Stimulated activated naive CD8-positive, alpha-beta T cell treated with anti-CD3 and anti-CD28 coated beads, Interleukin-15, Interleukin-2, amounts not matched to agents 100 ng/mL and 50 ng/mL, for 24 hours (primary cell): Measurements from ENCODE around the gene MRPL4.
"Not testable (repeated sequence)": the region's sequence is repeated elsewhere in the genome, so short reads cannot be mapped to it uniquely, and the experiment has no call there.

Experiments
- H3K27ac Mint-ChIP-seq: one replicate; pipeline ENCODE4 v1.8.0; 2021; ENCODE audit warnings: mild to moderate bottlenecking, mixed read lengths
- H3K27me3 Mint-ChIP-seq: one replicate; pipeline ENCODE4 v1.8.0; 2021; ENCODE audit warnings: mixed read lengths
- H3K36me3 Mint-ChIP-seq: one replicate; pipeline ENCODE4 v1.8.0; 2021; ENCODE audit warnings: low read depth, mixed read lengths
- H3K4me1 Mint-ChIP-seq: one replicate; pipeline ENCODE4 v1.8.0; 2021; ENCODE audit warnings: low read depth, mixed read lengths
- H3K4me3 Mint-ChIP-seq: one replicate; pipeline ENCODE4 v1.8.0; 2021; ENCODE audit warnings: mild to moderate bottlenecking, mixed read lengths
- H3K9me3 Mint-ChIP-seq: one replicate; pipeline ENCODE4 v1.8.0; 2021; ENCODE audit warnings: mixed read lengths

The MRPL4 gene

DNA sequence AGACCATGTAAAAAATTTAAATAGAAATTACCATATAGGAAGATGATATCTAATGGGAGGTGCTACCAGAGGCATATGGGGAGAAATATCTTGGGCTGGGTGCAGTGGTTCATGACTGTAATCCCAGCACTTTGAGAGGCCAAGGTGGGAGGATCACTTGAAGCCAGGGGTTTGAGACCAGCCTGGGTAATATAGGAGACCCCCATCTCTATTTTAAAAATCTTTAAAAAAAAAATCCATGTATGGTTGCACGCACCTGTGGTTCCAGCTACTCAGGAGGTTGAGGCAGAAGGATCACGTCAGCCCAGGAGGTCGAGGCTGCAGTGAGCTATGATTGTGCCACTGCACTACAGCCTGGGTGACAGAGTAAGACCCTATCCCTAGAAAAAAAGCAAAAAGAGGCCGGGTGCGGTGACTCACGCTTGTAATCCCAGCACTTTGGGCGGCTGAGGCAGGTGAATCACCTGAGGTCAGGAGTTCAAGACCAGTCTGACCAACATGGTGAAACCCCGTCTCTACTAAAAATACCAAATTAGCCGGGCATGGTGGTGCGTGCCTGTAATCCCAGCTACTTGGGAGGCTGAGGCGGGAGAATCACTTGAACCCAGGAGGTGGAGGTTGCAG lies 10.1 kb upstream of the MRPL4 start:
- H3K36me3 Mint-ChIP-seq, H3K4me3 Mint-ChIP-seq, H3K9me3 Mint-ChIP-seq, H3K27me3 Mint-ChIP-seq, H3K27ac Mint-ChIP-seq: not testable (repeated sequence)
- peaks cover 16% of the 10 kb centered on the region for H3K4me1 Mint-ChIP-seq

DNA sequence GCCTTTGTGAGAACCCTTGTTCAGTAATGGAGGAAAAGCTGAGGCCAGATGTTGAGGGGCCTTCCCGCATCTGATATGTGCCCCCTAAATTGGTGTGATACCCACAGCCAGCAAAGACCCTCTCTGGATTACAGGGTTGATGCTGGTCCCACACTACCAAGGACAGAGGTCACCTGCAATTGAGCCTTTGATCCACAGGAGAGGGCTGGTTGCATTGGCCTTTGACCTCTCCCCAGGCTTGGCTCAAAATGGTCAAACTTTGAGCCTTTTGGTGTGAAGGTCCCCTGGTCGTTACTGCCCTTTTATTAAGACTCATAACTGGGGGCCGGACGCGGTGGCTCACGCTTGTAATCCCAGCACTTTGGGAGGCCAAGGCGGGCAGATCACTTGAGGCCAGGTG lies 8.4 kb upstream of the MRPL4 start:
- Mint-ChIP-seq H3K9me3 (no peaks in the 10 kb centered on the region), H3K36me3 (no peaks in the 10 kb centered on the region), H3K4me1 (peaks cover 11% of the 10 kb centered on the region), H3K27me3 (no peaks in the 10 kb centered on the region), H3K4me3 (no peak overlapping the region), H3K27ac (no peak overlapping the region)

DNA sequence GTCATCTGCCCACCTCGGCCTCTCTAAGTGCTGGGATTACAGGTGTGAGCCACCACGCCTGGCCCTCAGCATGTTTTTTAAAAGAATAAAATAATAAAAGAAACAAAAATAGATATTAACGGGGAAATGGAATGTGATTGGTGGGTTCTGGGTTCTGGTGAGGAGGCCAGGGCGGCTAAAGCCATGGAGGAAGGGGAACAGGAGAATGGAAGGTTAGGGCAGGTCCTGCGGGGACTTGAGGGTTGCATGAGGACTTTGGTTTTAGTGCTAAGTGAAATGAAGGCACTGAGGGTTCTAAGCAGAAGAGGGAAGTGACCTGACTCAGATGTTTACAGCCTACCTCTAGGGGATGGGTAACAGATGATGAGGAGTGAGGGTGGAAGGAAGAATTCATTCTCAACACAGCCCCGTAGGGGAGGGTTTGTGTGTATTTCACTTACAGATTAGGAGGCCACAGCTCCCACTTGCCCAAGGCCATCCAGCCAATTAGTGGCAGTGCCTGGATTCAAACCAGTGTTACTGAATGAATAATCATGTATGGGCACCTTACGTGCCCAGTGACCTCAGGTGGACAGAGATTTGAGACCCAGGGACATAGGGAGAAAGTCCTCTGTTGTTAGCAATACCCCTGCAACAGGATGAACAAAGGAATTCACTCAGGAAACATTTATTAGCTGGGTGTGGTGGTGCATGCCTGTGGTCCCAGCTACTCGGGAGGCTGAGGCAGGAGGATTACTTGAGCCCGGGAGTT lies 6.7 kb upstream of the MRPL4 start:
- Mint-ChIP-seq H3K27ac (no peak overlapping the region), H3K4me1 (peaks cover 2% of the 10 kb centered on the region), H3K9me3 (no peaks in the 10 kb centered on the region), H3K36me3 (no peaks in the 10 kb centered on the region), H3K4me3 (no peak overlapping the region), H3K27me3 (no peaks in the 10 kb centered on the region)

DNA sequence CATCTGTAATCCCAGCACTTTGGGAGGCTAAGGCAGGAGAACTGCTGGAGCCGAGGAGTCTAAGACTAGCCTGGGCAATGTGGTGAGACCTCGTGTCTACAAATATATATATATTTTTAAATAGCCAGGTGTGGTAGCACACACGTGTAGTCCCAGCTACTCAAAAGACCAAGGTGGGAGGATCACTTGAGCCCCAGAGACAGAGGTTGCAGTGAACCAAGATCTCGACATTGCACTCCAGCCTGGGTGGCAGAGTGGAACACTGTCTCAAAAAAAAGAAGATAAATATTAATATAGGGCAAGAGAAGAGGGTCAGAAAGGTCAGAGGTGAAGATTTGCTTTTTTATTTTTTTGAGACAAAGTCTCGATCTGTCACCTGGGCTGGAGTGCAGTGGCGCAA lies 5.5 kb upstream of the MRPL4 start:
- Mint-ChIP-seq H3K4me1 (peaks cover 7% of the 10 kb centered on the region), H3K9me3 (no peaks in the 10 kb centered on the region), H3K27me3 (no peaks in the 10 kb centered on the region), H3K4me3 (no peak overlapping the region), H3K27ac (no peak overlapping the region), H3K36me3 (no peaks in the 10 kb centered on the region)

- peaks cover 41% of the 10 kb centered on the region for H3K36me3 Mint-ChIP-seq
- H3K27me3 Mint-ChIP-seq = no peaks in the 10 kb centered on the region
- peaks cover 28% of the 10 kb centered on the region for H3K4me1 Mint-ChIP-seq
- H3K4me3 Mint-ChIP-seq = peak overlapping the region; percentile 97
- H3K9me3 Mint-ChIP-seq = no peaks in the 10 kb centered on the region
- peak overlapping the region; percentile 96 for H3K27ac Mint-ChIP-seq
Measured at GRCh38 chr19:10252707-10253106, 693 bp downstream of the MRPL4 start.

GRCh38 chr19:10254244-10254643 lies 2.2 kb downstream of the MRPL4 start:
- H3K36me3 Mint-ChIP-seq = peaks cover 43% of the 10 kb centered on the region
- no peaks in the 10 kb centered on the region for H3K9me3 Mint-ChIP-seq
- no peak overlapping the region for H3K27ac Mint-ChIP-seq
- peak overlapping the region; percentile 97 for H3K4me3 Mint-ChIP-seq
- no peaks in the 10 kb centered on the region for H3K27me3 Mint-ChIP-seq
- peaks cover 35% of the 10 kb centered on the region for H3K4me1 Mint-ChIP-seq

- H3K4me1 Mint-ChIP-seq = peaks cover 42% of the 10 kb centered on the region
- H3K9me3 Mint-ChIP-seq = no peaks in the 10 kb centered on the region
- peak overlapping the region; percentile 38 for H3K27ac Mint-ChIP-seq
- peaks cover 50% of the 10 kb centered on the region for H3K36me3 Mint-ChIP-seq
- H3K27me3 Mint-ChIP-seq = no peaks in the 10 kb centered on the region
- no peak overlapping the region for H3K4me3 Mint-ChIP-seq
Measured at GRCh38 chr19:10255358-10255757, 3.3 kb downstream of the MRPL4 start.

DNA sequence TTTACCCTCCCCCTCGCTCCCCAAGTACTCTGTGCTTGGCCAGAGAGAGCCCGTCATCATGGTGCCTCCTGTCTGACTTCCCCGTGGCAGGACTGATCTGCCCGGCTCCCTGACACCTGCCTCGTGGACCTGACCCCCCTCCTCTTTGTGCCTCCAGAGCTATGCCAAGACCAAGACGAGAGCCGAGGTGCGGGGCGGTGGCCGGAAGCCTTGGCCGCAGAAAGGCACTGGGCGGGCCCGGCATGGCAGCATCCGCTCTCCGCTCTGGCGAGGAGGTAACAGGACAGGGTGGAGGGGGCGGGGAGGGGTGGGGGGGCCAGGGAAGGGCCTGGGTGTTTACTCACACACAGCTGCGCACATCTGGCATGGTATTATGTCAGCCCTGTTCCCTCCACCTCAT lies 4.5 kb downstream of the MRPL4 start:
- Mint-ChIP-seq H3K4me1 (peaks cover 46% of the 10 kb centered on the region), H3K27me3 (no peaks in the 10 kb centered on the region), H3K27ac (no peak overlapping the region), H3K36me3 (peaks cover 50% of the 10 kb centered on the region), H3K9me3 (no peaks in the 10 kb centered on the region), H3K4me3 (no peak overlapping the region)

GRCh38 chr19:10256970-10257615 lies 5.1 kb downstream of the MRPL4 start:
- H3K36me3 Mint-ChIP-seq = peaks cover 50% of the 10 kb centered on the region
- H3K4me1 Mint-ChIP-seq = peaks cover 46% of the 10 kb centered on the region
- no peak overlapping the region for H3K4me3 Mint-ChIP-seq
- H3K27me3 Mint-ChIP-seq = no peaks in the 10 kb centered on the region
- no peaks in the 10 kb centered on the region for H3K9me3 Mint-ChIP-seq
- no peak overlapping the region for H3K27ac Mint-ChIP-seq

DNA sequence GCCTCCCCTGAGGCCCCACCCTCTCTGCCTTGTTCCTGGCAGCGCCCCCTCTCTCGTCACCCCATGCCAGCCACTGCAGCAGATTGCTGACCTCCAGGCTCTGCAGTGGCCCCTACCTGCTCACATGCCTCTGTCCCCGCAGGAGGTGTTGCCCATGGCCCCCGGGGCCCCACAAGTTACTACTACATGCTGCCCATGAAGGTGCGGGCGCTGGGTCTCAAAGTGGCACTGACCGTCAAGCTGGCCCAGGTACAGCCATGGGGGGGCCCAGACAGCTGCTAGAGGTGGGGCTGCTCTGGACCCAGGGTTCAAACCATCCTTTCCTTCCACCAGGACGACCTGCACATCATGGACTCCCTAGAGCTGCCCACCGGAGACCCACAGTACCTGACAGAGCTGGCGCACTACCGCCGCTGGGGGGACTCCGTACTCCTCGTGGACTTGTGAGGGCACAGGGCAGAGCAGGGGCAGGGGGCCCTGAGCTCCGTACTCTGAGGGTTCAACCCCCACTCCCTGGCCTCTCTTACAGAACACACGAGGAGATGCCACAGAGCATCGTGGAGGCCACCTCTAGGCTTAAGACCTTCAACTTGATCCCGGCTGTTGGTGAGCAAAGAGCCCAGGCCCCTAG lies 6.2 kb downstream of the MRPL4 start:
- no peak overlapping the region for H3K27ac Mint-ChIP-seq
- H3K36me3 Mint-ChIP-seq = peaks cover 45% of the 10 kb centered on the region

GRCh38 chr19:10259162-10259905 lies 7.3 kb downstream of the MRPL4 start:
- no peaks in the 10 kb centered on the region for H3K27me3 Mint-ChIP-seq
- peaks cover 25% of the 10 kb centered on the region for H3K4me1 Mint-ChIP-seq
- H3K9me3 Mint-ChIP-seq = no peaks in the 10 kb centered on the region
- peak overlapping the region; percentile 84 for H3K27ac Mint-ChIP-seq
- H3K4me3 Mint-ChIP-seq = peak overlapping the region; percentile 44
- peaks cover 37% of the 10 kb centered on the region for H3K36me3 Mint-ChIP-seq

More for the DNA sequence above, 6.2 kb downstream of the MRPL4 start:
- H3K4me1 Mint-ChIP-seq = peaks cover 37% of the 10 kb centered on the region
- no peaks in the 10 kb centered on the region for H3K9me3 Mint-ChIP-seq
- H3K4me3 Mint-ChIP-seq = no peak overlapping the region
- H3K27me3 Mint-ChIP-seq = no peaks in the 10 kb centered on the region

- Mint-ChIP-seq H3K27ac (peak overlapping the region; percentile 84), H3K27me3 (no peaks in the 10 kb centered on the region), H3K9me3 (no peaks in the 10 kb centered on the region), H3K36me3 (peaks cover 30% of the 10 kb centered on the region), H3K4me3 (peak overlapping the region; percentile 44), H3K4me1 (peaks cover 24% of the 10 kb centered on the region)
Measured at GRCh38 chr19:10260141-10260584, 8.1 kb downstream of the MRPL4 start.

DNA sequence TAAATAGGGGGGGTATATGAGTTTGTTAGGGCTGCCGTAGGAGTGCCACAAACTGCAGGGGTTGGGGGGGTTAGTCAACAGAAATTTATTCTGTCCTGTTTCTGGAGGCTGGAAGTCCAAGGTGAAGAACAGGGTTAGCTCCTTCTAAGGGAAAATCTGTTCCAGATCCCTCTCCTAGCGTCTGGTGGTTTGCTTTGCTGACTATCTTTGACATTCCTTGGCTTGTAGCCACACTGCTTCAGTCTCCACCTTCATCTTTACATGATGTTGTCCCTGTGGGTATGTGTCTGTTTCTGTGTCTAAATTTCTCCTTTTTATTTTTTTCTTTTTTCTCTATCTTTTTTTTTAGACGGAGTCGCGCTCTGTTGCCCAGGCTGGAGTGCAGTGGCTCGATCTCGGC lies 10.8 kb downstream of the MRPL4 start:
- Mint-ChIP-seq H3K27me3 (no peaks in the 10 kb centered on the region), H3K27ac (no peak overlapping the region), H3K4me3 (no peak overlapping the region), H3K9me3 (no peaks in the 10 kb centered on the region), H3K36me3 (peaks cover 9% of the 10 kb centered on the region), H3K4me1 (peaks cover 24% of the 10 kb centered on the region)

DNA sequence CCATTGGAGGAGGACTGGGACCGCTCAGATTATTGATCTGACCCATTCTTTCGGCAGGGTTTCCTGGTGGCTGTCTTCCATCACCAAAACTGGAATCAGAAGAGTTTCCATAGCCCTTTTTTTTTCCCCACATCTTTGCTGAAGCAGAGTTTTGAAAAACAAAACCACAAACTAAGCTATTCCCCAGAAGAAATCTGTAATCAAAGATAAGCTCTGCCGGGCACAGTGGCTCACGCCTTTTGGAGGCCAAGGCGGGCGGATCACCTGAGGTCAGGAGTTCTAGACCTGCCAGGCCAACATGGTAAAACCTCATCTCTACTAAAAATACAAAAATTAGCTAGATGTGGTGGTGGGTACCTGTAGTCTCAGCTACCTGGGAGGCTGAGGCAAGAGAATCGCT lies 14.7 kb downstream of the MRPL4 start:
- Mint-ChIP-seq H3K27ac (no peak overlapping the region), H3K9me3 (no peaks in the 10 kb centered on the region), H3K27me3 (no peaks in the 10 kb centered on the region), H3K4me3 (no peak overlapping the region), H3K36me3 (no peaks in the 10 kb centered on the region), H3K4me1 (peaks cover 21% of the 10 kb centered on the region)
